NCI-H1694 (cell line): ENCODE results near the gene C1orf105.
"Not testable (repeated sequence)": the region's sequence is repeated elsewhere in the genome, so short reads cannot be mapped to it uniquely, and the experiment has no call there.

Source experiments
- DNase-seq: peaks from one replicate; lab custom pipeline; 2025; lab: John Stamatoyannopoulos, UW

The C1orf105 gene

GRCh38 chr1:172487550-172487949, 67.1 kb downstream of the C1orf105 start:
- no peak for DNase-seq

GRCh38 chr1:172488393-172488792, 67.9 kb downstream of the C1orf105 start:
- DNase-seq, result no peak

GRCh38 chr1:172489847-172490246, 69.4 kb downstream of the C1orf105 start:
- DNase-seq, result no peak

GRCh38 chr1:172492421-172492820, 71.9 kb downstream of the C1orf105 start:
- no peak for DNase-seq

GRCh38 chr1:172494166-172494565, 73.7 kb downstream of the C1orf105 start:
- no peak for DNase-seq

GRCh38 chr1:172496127-172496526, 75.6 kb downstream of the C1orf105 start:
- DNase-seq, result not testable (repeated sequence)

- no peak for DNase-seq
Observed at GRCh38 chr1:172496678-172497077, 76.2 kb downstream of the C1orf105 start.

GRCh38 chr1:172497230-172497629, 76.7 kb downstream of the C1orf105 start:
- DNase-seq, result no peak

- no peak for DNase-seq
Observed at GRCh38 chr1:172498857-172499256, 78.4 kb downstream of the C1orf105 start.

GRCh38 chr1:172499636-172500141, 79.2 kb downstream of the C1orf105 start:
- no peak for DNase-seq

GRCh38 chr1:172500207-172500606, 79.7 kb downstream of the C1orf105 start:
- DNase-seq, result no peak

- no peak for DNase-seq
Observed at GRCh38 chr1:172507741-172508140, 87.3 kb downstream of the C1orf105 start.

GRCh38 chr1:172510479-172510878, 90.0 kb downstream of the C1orf105 start:
- no peak for DNase-seq

GRCh38 chr1:172512591-172512990, 92.1 kb downstream of the C1orf105 start:
- no peak for DNase-seq

GRCh38 chr1:172513479-172513878, 93.0 kb downstream of the C1orf105 start:
- DNase-seq, result no peak

- no peak for DNase-seq
Observed at GRCh38 chr1:172514108-172514507, 93.6 kb downstream of the C1orf105 start.

GRCh38 chr1:172515436-172515835, 95.0 kb downstream of the C1orf105 start:
- DNase-seq, result no peak

GRCh38 chr1:172515927-172516326, 95.4 kb downstream of the C1orf105 start:
- no peak for DNase-seq

- DNase-seq, result no peak
Observed at GRCh38 chr1:172517081-172517480, 96.6 kb downstream of the C1orf105 start.

GRCh38 chr1:172517545-172517944, 97.1 kb downstream of the C1orf105 start:
- DNase-seq, result no peak
